ENCODE measurements around the gene SPOCK3. TPM values are rescaled to one million over a fixed set of nuclear protein-coding genes. Genes with fewer than 3 reads are reported as not detected.

Gene SPOCK3
- total RNA-seq, 4 donors from 2014 or later: not detected

DNA sequence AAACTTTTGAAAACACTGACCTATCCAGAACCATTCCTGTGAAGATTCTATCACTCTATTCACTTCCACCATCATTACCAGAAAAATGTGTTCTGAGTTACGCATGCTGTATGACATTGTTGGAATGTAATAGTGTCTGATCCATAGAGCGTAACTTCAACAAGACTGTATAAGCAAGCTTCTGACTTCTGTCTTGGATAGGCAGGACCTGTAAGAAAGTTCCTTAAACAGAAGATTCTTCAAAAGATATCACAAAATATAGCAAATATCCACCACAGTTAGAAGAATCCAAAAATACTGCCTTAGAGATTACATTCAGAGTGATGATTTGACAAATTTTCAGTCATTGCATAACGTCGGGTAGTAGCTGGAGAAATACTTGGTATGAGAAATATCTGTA lies 14.0 kb upstream of the SPOCK3 start:
- H3K4me3 ChIP-seq: no peak overlapping the region
- TF ChIP-seq POLR2A (IDR thresholded peaks at IDR 0.05): no peak
- TF ChIP-seq, protein P1, sequence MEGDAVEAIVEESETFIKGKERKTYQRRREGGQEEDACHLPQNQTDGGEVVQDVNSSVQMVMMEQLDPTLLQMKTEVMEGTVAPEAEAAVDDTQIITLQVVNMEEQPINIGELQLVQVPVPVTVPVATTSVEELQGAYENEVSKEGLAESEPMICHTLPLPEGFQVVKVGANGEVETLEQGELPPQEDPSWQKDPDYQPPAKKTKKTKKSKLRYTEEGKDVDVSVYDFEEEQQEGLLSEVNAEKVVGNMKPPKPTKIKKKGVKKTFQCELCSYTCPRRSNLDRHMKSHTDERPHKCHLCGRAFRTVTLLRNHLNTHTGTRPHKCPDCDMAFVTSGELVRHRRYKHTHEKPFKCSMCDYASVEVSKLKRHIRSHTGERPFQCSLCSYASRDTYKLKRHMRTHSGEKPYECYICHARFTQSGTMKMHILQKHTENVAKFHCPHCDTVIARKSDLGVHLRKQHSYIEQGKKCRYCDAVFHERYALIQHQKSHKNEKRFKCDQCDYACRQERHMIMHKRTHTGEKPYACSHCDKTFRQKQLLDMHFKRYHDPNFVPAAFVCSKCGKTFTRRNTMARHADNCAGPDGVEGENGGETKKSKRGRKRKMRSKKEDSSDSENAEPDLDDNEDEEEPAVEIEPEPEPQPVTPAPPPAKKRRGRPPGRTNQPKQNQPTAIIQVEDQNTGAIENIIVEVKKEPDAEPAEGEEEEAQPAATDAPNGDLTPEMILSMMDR (IDR thresholded peaks at IDR 0.05): no peak
- H3K27me3 ChIP-seq: no peaks in the 10 kb centered on the region
- H3K9me3 ChIP-seq: no peaks in the 10 kb centered on the region
- 77 to 81% methylated on average over 4 of the region's 4 CpGs for WGBS, 2 donors
- DNase-seq: no peak
- no peaks in the 10 kb centered on the region for H3K36me3 ChIP-seq
- no peaks in the 10 kb centered on the region for H3K4me1 ChIP-seq
- intact Hi-C loops (cut with DNase I): no loop called here
- H3K27ac ChIP-seq: no peak overlapping the region

DNA sequence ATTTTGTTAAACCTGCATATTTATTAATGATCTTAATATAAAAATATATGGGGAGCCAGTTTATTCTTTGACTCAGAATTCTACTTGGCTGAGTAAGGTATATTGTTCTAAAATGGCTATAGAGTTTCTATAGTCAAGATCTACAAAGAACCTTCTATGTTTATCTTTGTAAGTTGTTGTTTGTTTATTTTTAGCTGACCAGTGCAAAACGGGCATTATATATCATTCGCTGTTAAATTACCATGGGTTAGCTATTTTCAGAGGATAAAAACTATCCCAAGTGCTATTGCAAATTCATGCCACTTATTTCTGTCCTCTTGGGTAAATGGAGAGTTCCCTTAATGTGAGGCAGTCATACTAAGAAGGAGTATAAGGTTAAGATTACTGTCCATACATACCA lies 5.3 kb upstream of the SPOCK3 start:
- peaks cover 0 to 4% (median 3%) of the 10 kb centered on the region in 3 donors for H3K4me1 ChIP-seq
- no peak for DNase-seq
- intact Hi-C loops (cut with DNase I): no loop called here
- no peak for TF ChIP-seq POLR2A (IDR thresholded peaks at IDR 0.05)
- TF ChIP-seq, protein P1 (IDR thresholded peaks at IDR 0.05): no peak
- WGBS, 2 donors: 52 to 59% methylated on average over 2 of the region's 2 CpGs
- H3K4me3 ChIP-seq: no peak overlapping the region
- no peak overlapping the region for H3K27ac ChIP-seq
- H3K36me3 ChIP-seq: no peaks in the 10 kb centered on the region
- H3K27me3 ChIP-seq: peaks cover 0 to 34% (median under 1%) of the 10 kb centered on the region in 4 donors
- H3K9me3 ChIP-seq: no peaks in the 10 kb centered on the region

DNA sequence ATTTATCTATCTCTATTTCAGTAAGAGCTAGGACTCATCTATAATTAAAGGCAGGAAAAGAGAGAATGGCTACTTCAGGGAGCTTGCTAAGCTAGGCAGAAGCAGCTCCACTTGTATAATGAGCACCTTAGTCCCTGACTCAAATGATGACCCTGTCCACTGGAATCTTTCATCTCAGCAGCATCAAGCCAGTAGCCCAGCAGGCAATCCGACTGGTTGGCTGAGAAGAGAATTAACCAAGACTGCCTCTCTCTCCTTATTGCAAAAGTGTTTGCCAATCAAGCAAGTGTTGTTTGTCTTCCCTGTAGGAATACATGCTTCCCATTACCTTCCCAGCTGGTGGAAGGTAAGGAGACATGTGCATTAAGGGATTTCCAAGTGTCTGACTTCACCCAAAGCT lies 3.9 kb upstream of the SPOCK3 start:
- Histone ChIP-seq H3K4me1 (peaks cover 4 to 18% (median 14%) of the 10 kb centered on the region in 3 donors), H3K4me3 (no peak overlapping the region), H3K9me3 (no peaks in the 10 kb centered on the region), H3K27ac (no peak overlapping the region), H3K36me3 (no peaks in the 10 kb centered on the region), H3K27me3 (peaks cover 0 to 48% (median 3%) of the 10 kb centered on the region in 4 donors)
- 61 to 69% methylated on average over 1 of the region's 1 CpG for WGBS, 2 donors
- TF ChIP-seq, protein P1 (IDR thresholded peaks at IDR 0.05): no peak
- TF ChIP-seq POLR2A (IDR thresholded peaks at IDR 0.05): no peak
- intact Hi-C loops (cut with DNase I): no loop called here
- DNase-seq: no peak

DNA sequence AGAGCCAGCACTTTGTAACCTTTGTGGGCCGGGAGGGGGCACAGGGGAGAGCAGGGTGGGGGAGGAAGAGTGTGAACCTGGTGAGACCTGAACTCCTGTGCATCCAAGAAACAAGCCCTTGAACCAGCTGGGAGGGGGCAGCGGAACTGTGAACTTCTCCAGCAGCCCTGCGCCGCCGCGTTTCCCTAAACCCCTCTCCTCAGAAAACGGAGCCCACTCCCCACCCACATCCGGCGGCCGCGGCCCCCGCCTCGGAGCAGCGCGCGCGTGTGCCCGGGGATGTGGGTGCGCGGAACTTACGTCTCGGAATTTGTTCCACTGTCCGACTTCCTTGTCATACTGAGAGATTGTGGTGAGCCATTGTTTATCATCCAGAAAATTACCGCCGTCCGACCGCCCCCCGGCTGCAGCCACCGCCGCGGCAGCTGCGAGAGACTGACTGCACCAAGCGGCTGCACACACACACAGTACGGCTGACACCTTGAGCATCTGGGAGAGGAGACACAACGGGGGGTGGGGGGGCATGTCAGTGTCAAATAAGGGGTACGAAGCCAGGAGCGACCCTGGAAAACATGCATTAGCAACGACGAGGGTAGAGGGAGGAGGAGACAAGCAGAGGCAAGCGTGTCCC lies 494 bp downstream of the SPOCK3 start:
- no peak for DNase-seq
- peaks cover 0 to 58% (median 3%) of the 10 kb centered on the region in 4 donors for H3K27me3 ChIP-seq
- no peaks in the 10 kb centered on the region for H3K36me3 ChIP-seq
- intact Hi-C loops (cut with DNase I): no loop called here
- H3K4me3 ChIP-seq: peak overlapping the region; percentile 14 to 61 (median 32)
- WGBS, 2 donors: 0 to 1% methylated on average over 9 to 31 of the region's 40 CpGs
- no peak overlapping the region for H3K27ac ChIP-seq
- H3K4me1 ChIP-seq: peaks cover 4 to 18% (median 14%) of the 10 kb centered on the region in 3 donors
- H3K9me3 ChIP-seq: no peaks in the 10 kb centered on the region
- no peak for TF ChIP-seq POLR2A (IDR thresholded peaks at IDR 0.05)

DNA sequence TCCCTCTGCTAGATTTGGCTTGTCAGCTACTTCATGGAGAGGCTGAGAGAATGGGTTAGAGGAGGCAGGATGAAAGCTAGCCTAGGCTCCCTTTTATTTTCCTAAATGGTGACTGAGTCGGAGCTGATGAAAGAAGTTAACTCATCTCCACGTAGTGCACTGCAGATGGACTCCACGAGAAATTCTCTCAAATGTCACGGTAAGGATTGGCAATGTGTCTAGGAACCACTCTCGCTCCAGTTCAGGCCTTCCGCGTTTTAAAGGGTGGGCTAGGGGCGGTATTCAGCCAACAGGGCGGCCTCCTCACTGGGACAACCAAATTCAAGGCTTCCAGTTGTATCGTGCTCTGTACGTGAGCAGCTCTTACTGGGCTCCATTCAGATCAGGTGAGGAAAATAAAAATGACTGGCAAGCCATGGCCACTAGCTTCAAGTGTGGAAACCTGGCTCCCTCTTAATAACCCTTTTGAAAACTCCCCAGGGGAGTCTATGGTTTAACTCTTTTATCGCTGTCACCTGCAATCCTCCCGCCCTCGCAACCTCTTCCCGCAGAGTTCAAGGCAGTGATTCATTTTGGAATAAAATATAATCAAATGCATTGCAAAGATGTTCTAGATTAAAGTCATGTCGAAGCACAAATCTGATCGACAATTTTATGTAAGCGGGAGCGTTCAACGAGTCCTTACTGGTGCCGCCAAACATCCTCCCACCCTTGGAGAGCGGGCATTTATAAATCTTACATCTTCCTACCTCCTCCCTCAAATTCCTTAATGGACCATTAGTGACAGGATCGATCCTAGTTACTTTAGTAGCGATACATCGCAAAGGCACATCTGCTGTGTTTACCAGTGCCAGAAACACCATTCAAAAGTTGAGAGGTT lies 1.2 kb downstream of the SPOCK3 start:
- peaks cover 0 to 54% (median 3%) of the 10 kb centered on the region in 4 donors for H3K27me3 ChIP-seq

More for the DNA sequence above, 1.2 kb downstream of the SPOCK3 start:
- intact Hi-C loops (cut with DNase I): no loop called here
- no peak for DNase-seq
- TF ChIP-seq, protein P1 (IDR thresholded peaks at IDR 0.05): no peak
- no peak for TF ChIP-seq POLR2A (IDR thresholded peaks at IDR 0.05)
- Histone ChIP-seq H3K4me1 (peaks cover 4 to 18% (median 14%) of the 10 kb centered on the region in 3 donors), H3K36me3 (no peaks in the 10 kb centered on the region), H3K9me3 (no peaks in the 10 kb centered on the region), H3K27ac (no peak overlapping the region), H3K4me3 (peak overlapping the region in 2 of 4 donors; percentile 38 to 61)
- WGBS, 2 donors: 54 to 55% methylated on average over 23 of the region's 25 CpGs
